WTC11 (cell line): Measurements from ENCODE around the gene BCAS1. TPM values are rescaled to one million over a fixed set of nuclear protein-coding genes. Genes with fewer than 3 reads are reported as not detected.

Experiments
- ATAC-seq: fragments of 200-7000 bp; cut with Tn5 transposase; 2 replicates; pipeline ENCODE4 v1.10.0; 2021; ENCODE audit warnings: mild to moderate bottlenecking, moderate library complexity
- CTCF ChIA-PET: fragments of 300-600 bp; sonication (Branson Sonifier 250); formaldehyde crosslinking; loops from one replicate; lab custom pipeline; 2021; ENCODE audit warnings: antibody characterized with exemption; lab: Charles Lee
- POLR2A ChIA-PET: fragments of 350-600 bp; sonication (Branson Sonifier 250); formaldehyde crosslinking; loops from one replicate; lab custom pipeline; 2021; ENCODE audit warnings: antibody characterized with exemption; lab: Charles Lee
- DNase-seq: peaks from one replicate; pipeline ENCODE4 v3.0.0; 2021; ENCODE audit warnings: low spot score
- H3K27ac Mint-ChIP-seq: 2 replicates; pipeline ENCODE4 v1.8.0; 2021; ENCODE audit warnings: mixed read lengths
- H3K27me3 Mint-ChIP-seq: 2 replicates; pipeline ENCODE4 v1.8.0; 2021; ENCODE audit warnings: low read depth, mild to moderate bottlenecking, moderate library complexity, mixed read lengths
- H3K36me3 Mint-ChIP-seq: 2 replicates; pipeline ENCODE4 v1.8.0; 2021; ENCODE audit warnings: mixed read lengths
- H3K4me1 Mint-ChIP-seq: 2 replicates; pipeline ENCODE4 v1.8.0; 2022; ENCODE audit warnings: mixed read lengths
- H3K4me3 Mint-ChIP-seq: 2 replicates; pipeline ENCODE4 v1.8.0; 2021; ENCODE audit warnings: mild to moderate bottlenecking, moderate library complexity, mixed read lengths
- H3K9me3 Mint-ChIP-seq: 2 replicates; pipeline ENCODE4 v1.8.0; 2021; ENCODE audit warnings: mixed read lengths
- ATF1 ChIP-seq: sonication (generic); formaldehyde crosslinking; IDR thresholded peaks from 2 replicates; pipeline ENCODE4 v1.8.1; 2023; ENCODE audit warnings: mild to moderate bottlenecking, moderate library complexity, missing genetic modification reagents
- ATF6 ChIP-seq: sonication (generic); formaldehyde crosslinking; IDR thresholded peaks from 2 replicates; pipeline ENCODE4 v1.8.1; 2023; ENCODE audit warnings: mild to moderate bottlenecking, missing genetic modification reagents
- CBFB ChIP-seq: sonication (generic); formaldehyde crosslinking; IDR thresholded peaks from 2 replicates; pipeline ENCODE4 v1.8.1; 2022; ENCODE audit warnings: mild to moderate bottlenecking, low read depth, missing genetic modification reagents
- CREM ChIP-seq: sonication (generic); formaldehyde crosslinking; IDR thresholded peaks from 2 replicates; pipeline ENCODE4 v1.8.1; 2022; ENCODE audit warnings: mild to moderate bottlenecking, missing genetic modification reagents, moderate library complexity
- E2F4 ChIP-seq: sonication (generic); formaldehyde crosslinking; IDR thresholded peaks from 2 replicates; pipeline ENCODE4 v1.8.1; 2022; ENCODE audit warnings: low read depth, mild to moderate bottlenecking, moderate library complexity, missing genetic modification reagents, borderline replicate concordance
- E2F5 ChIP-seq: sonication (generic); formaldehyde crosslinking; IDR thresholded peaks from 2 replicates; pipeline ENCODE4 v1.8.1; 2022; ENCODE audit warnings: mild to moderate bottlenecking, moderate library complexity, missing genetic modification reagents
- EMX1 ChIP-seq: fragments of 250-450 bp; sonication (Bioruptor Pico); IDR thresholded peaks from 2 replicates; pipeline ENCODE4 v1.8.0; 2021; ENCODE audit warnings: mild to moderate bottlenecking
- ERG ChIP-seq: fragments of 250-450 bp; sonication (Bioruptor Pico); IDR thresholded peaks from 2 replicates; pipeline ENCODE4 v1.8.0; 2021; ENCODE audit warnings: mild to moderate bottlenecking
- FOXJ3 ChIP-seq: sonication (generic); formaldehyde crosslinking; IDR thresholded peaks from 2 replicates; pipeline ENCODE4 v1.9.0; 2021; ENCODE audit warnings: missing genetic modification reagents, mild to moderate bottlenecking, borderline replicate concordance
- GRHL2 ChIP-seq: fragments of 250-450 bp; sonication (Bioruptor Pico); IDR thresholded peaks from 2 replicates; pipeline ENCODE4 v1.8.0; 2022; ENCODE audit warnings: mild to moderate bottlenecking, moderate library complexity; ENCODE audit not compliant: insufficient replicate concordance, severe bottlenecking
- JAZF1 ChIP-seq: fragments of 250-450 bp; sonication (Bioruptor Pico); IDR thresholded peaks from 2 replicates; pipeline ENCODE4 v1.9.0; 2021; ENCODE audit warnings: moderate library complexity, mild to moderate bottlenecking, inconsistent platforms
- KAT7 ChIP-seq: sonication (generic); formaldehyde crosslinking; IDR thresholded peaks from 2 replicates; pipeline ENCODE4 v1.8.1; 2023; ENCODE audit warnings: missing genetic modification reagents, mild to moderate bottlenecking, borderline replicate concordance
- MLX ChIP-seq: sonication (generic); formaldehyde crosslinking; IDR thresholded peaks from 2 replicates; pipeline ENCODE4 v1.8.1; 2023; ENCODE audit warnings: mild to moderate bottlenecking, missing genetic modification reagents, moderate library complexity
- NR2C2 ChIP-seq: sonication (generic); formaldehyde crosslinking; IDR thresholded peaks from 2 replicates; pipeline ENCODE4 v1.8.0; 2022; ENCODE audit warnings: mild to moderate bottlenecking, missing genetic modification reagents
- TCF7 ChIP-seq: sonication (generic); formaldehyde crosslinking; IDR thresholded peaks from 2 replicates; pipeline ENCODE4 v1.8.0; 2022; ENCODE audit warnings: mild to moderate bottlenecking, low read depth, missing genetic modification reagents, moderate library complexity
- TEAD1 ChIP-seq: sonication (generic); formaldehyde crosslinking; IDR thresholded peaks from 2 replicates; pipeline ENCODE4 v1.8.0; 2022; ENCODE audit warnings: mild to moderate bottlenecking, missing genetic modification reagents
- TEAD4 ChIP-seq: sonication (generic); formaldehyde crosslinking; IDR thresholded peaks from 2 replicates; pipeline ENCODE4 v1.8.0; 2022; ENCODE audit warnings: mild to moderate bottlenecking, missing genetic modification reagents
- USF1 ChIP-seq: sonication (generic); formaldehyde crosslinking; IDR thresholded peaks from 2 replicates; pipeline ENCODE4 v1.8.0; 2022; ENCODE audit warnings: mild to moderate bottlenecking, missing genetic modification reagents
- USF2 ChIP-seq: sonication (generic); formaldehyde crosslinking; IDR thresholded peaks from 2 replicates; pipeline ENCODE4 v1.8.1; 2023; ENCODE audit warnings: mild to moderate bottlenecking, missing genetic modification reagents, moderate library complexity
- ZNF219 ChIP-seq: sonication (generic); formaldehyde crosslinking; IDR thresholded peaks from 2 replicates; pipeline ENCODE4 v1.8.0; 2023; ENCODE audit warnings: missing genetic modification reagents, mild to moderate bottlenecking, borderline replicate concordance
- ZNF281 ChIP-seq: sonication (generic); formaldehyde crosslinking; IDR thresholded peaks from 2 replicates; pipeline ENCODE4 v1.8.0; 2023; ENCODE audit warnings: mild to moderate bottlenecking, missing genetic modification reagents
- ZNF396 ChIP-seq: fragments of 250-450 bp; sonication (Bioruptor Pico); IDR thresholded peaks from 2 replicates; pipeline ENCODE4 v1.8.0; 2021; ENCODE audit warnings: mild to moderate bottlenecking, moderate library complexity, borderline replicate concordance
- total RNA-seq: library from RNA; stranded (reverse); gene quantifications from 3 replicates; pipeline ENCODE4 v1.2.3, GENCODE V29; 2021

BCAS1 gene
- total RNA-seq, 1 experiment from 2014 or later = 0.11 TPM

GRCh38 chr20:54002056-54002575 lies 68.3 kb downstream of the BCAS1 start (continued):
- no peak for TF ChIP-seq ATF6 (CRISPR knock-in tag)
- no peak for TF ChIP-seq CREM (CRISPR knock-in tag)
- TF ChIP-seq TEAD4 = no peak

GRCh38 chr20:54000914-54001313 lies 69.5 kb downstream of the BCAS1 start:
- TF ChIP-seq FOXJ3 = no peak
- no peak for TF ChIP-seq E2F4 (CRISPR knock-in tag)
- TF ChIP-seq, all 79 proteins: peak for 0
- H3K4me1 Mint-ChIP-seq = peaks cover 3% of the 10 kb centered on the region; the same call in 1 of the 2 replicates
- peaks cover 26% of the 10 kb centered on the region for H3K9me3 Mint-ChIP-seq
- no peak overlapping the region for H3K4me3 Mint-ChIP-seq
- CTCF ChIA-PET = no interaction called here
- H3K36me3 Mint-ChIP-seq = no peaks in the 10 kb centered on the region
- DNase-seq = no peak
- POLR2A ChIA-PET = no interaction called here
- no peak for ATAC-seq
- H3K27ac Mint-ChIP-seq = no peak overlapping the region
- H3K27me3 Mint-ChIP-seq = no peaks in the 10 kb centered on the region; the same call in 1 of the 2 replicates

- Mint-ChIP-seq H3K27ac (no peak overlapping the region), H3K27me3 (no peaks in the 10 kb centered on the region), H3K9me3 (peaks cover 26% of the 10 kb centered on the region), H3K4me3 (no peak overlapping the region), H3K36me3 (no peaks in the 10 kb centered on the region), H3K4me1 (peaks cover 3% of the 10 kb centered on the region; the same call in 1 of the 2 replicates)
- ATAC-seq = no peak
- DNase-seq = no peak
- ChIA-PET POLR2A (no interaction called here), CTCF (interaction anchor here (0.6 kb wide), 1 partner anchor 253 kb away, joined by 3 read pairs; no protein-coding TSS in a partner anchor)
- no peak for TF ChIP-seq KAT7
- TF ChIP-seq ATF1 = no peak
- TF ChIP-seq GRHL2 = no peak
- TF ChIP-seq USF1 = no peak
- no peak for TF ChIP-seq ZNF219 (CRISPR knock-in tag)
- TF ChIP-seq ZNF396 = no peak
- TF ChIP-seq TCF7 = no peak
- TF ChIP-seq USF2 (CRISPR knock-in tag) = no peak
- no peak for TF ChIP-seq JAZF1 (CRISPR knock-in tag)
- no peak for TF ChIP-seq TEAD1
- no peak for TF ChIP-seq EMX1 (CRISPR knock-in tag)
- no peak for TF ChIP-seq E2F5
- TF ChIP-seq CBFB (CRISPR knock-in tag) = no peak
- no peak for TF ChIP-seq MLX
- no peak for TF ChIP-seq NR2C2 (CRISPR knock-in tag)
- TF ChIP-seq ZNF281 (CRISPR knock-in tag) = no peak
- TF ChIP-seq ERG = no peak
These were observed 70.1 kb downstream of the BCAS1 start for GRCh38 chr20:54000262-54000661.
